H1 (cell line): ENCODE results near the gene AVP. TPM values are rescaled to one million over a fixed set of nuclear protein-coding genes. Genes with fewer than 3 reads are reported as not detected.

Source experiments
- CTCF ChIA-PET: fragments of 300-600 bp; sonication (Branson Sonifier 250); formaldehyde crosslinking; loops from one replicate; lab custom pipeline; 2021; ENCODE audit not compliant: partially characterized antibody; lab: Charles Lee
- POLR2A ChIA-PET: fragments of 300-600 bp; sonication (Branson Sonifier 250); formaldehyde crosslinking; loops from one replicate; lab custom pipeline; 2021; ENCODE audit warnings: inconsistent platforms; ENCODE audit not compliant: partially characterized antibody; lab: Charles Lee
- DNase-seq, 2 experiments: peaks; one replicate each; pipeline versions ENCODE4 v3.0.0 to v3.0.0-alpha.2; 2010 to 2022; ENCODE audit warnings: low spot score in 2 of 2, low read depth in 1 of 2, mixed read lengths in 1 of 2
- FAIRE-seq: peaks from 2 replicates; lab custom pipeline; 2011; peaks lifted over from hg19 to GRCh38; lab: Jason Lieb, UNC
- H2AFZ ChIP-seq: 2 replicates; pipeline ENCODE4 v1.8.1; 2012; ENCODE audit warnings: low read length, inconsistent platforms
- H2AK5ac ChIP-seq: 2 replicates; pipeline ENCODE4 v1.6.1; 2013; ENCODE audit warnings: low read depth, low read length
- H2BK120ac ChIP-seq: replicated peaks from 2 replicates; pipeline ENCODE3; 2013; ENCODE audit warnings: low read depth, low read length, inconsistent platforms
- H2BK12ac ChIP-seq: 2 replicates; pipeline ENCODE4 v1.6.1; 2013; ENCODE audit warnings: low read depth, low read length
- H2BK15ac ChIP-seq: 2 replicates; pipeline ENCODE4 v1.6.1; 2013; ENCODE audit warnings: low read length
- H2BK20ac ChIP-seq: 2 replicates; pipeline ENCODE4 v1.6.1; 2013; ENCODE audit warnings: low read length
- H2BK5ac ChIP-seq: 2 replicates; pipeline ENCODE4 v1.6.1; 2013; ENCODE audit warnings: low read depth, low read length
- H3K14ac ChIP-seq: 2 replicates; pipeline ENCODE4 v1.6.1; 2013; ENCODE audit warnings: inconsistent platforms; ENCODE audit not compliant: insufficient read length
- H3K18ac ChIP-seq: 2 replicates; pipeline ENCODE4 v1.6.1; 2013; ENCODE audit warnings: low read length; ENCODE audit errors: extremely low read depth
- H3K23ac ChIP-seq: 2 replicates; pipeline ENCODE4 v1.6.1; 2013; ENCODE audit warnings: inconsistent platforms; ENCODE audit not compliant: insufficient read length
- H3K23me2 ChIP-seq: 2 replicates; pipeline ENCODE4 v1.6.1; 2013; ENCODE audit warnings: low read depth, low read length
- H3K27ac ChIP-seq: 2 replicates; pipeline ENCODE4 v1.6.1; 2011; ENCODE audit warnings: low read depth, low read length, inconsistent platforms
- H3K27me3 ChIP-seq, 4 experiments: replicated peaks in 1 of 4; 1 replicate in 1 of 4; 2 replicates in 3 of 4; pipeline versions ENCODE4 v1.6.1 to v1.8.1; 2011 to 2013; ENCODE audit warnings: low read length in 3 of 4, mild to moderate bottlenecking in 3 of 4, inconsistent platforms in 2 of 4, mixed read lengths in 2 of 4, moderate library complexity in 1 of 4; ENCODE audit not compliant: control insufficient read depth in 3 of 4, insufficient read depth in 3 of 4; ENCODE audit errors: extremely low read depth in 1 of 4
- H3K36me3 ChIP-seq, 4 experiments: 2 replicates each; pipeline versions ENCODE4 v1.6.1 to v1.8.1; 2011 to 2013; ENCODE audit warnings: mild to moderate bottlenecking in 4 of 4, low read length in 3 of 4, moderate library complexity in 2 of 4, control low read depth in 1 of 4, inconsistent platforms in 1 of 4; ENCODE audit not compliant: insufficient read depth in 4 of 4, control insufficient read depth in 2 of 4
- H3K4ac ChIP-seq: replicated peaks from 2 replicates; pipeline ENCODE3; 2013; ENCODE audit warnings: low read length, low read depth, mixed read lengths, inconsistent platforms; ENCODE audit not compliant: insufficient read length
- H3K4me1 ChIP-seq, 4 experiments: replicated peaks in 1 of 4; 1 replicate in 1 of 4; 2 replicates in 3 of 4; pipeline versions ENCODE4 v1.6.1 to v1.8.1; 2011 to 2013; ENCODE audit warnings: low read length in 3 of 4, inconsistent platforms in 2 of 4, mixed read lengths in 1 of 4; ENCODE audit not compliant: insufficient read depth in 4 of 4, control insufficient read depth in 3 of 4
- H3K4me2 ChIP-seq, 2 experiments: 2 replicates each; pipeline versions ENCODE4 v1.6.1 to v1.8.1; 2011 to 2013; ENCODE audit warnings: low read depth in 2 of 2, low read length in 2 of 2, control low read depth in 1 of 2, inconsistent platforms in 1 of 2, mild to moderate bottlenecking in 1 of 2; ENCODE audit not compliant: insufficient read depth in 1 of 2
- H3K4me3 ChIP-seq, 4 experiments: fragments of 200-600, 300-600 bp in 1 of 4; sonication (generic), shearing (Covaris generic), sonication (Bioruptor Twin) in 1 of 4; 2 replicates each; pipeline versions ENCODE4 v1.5.1 to v1.8.1; 2011 to 2016; ENCODE audit warnings: low read length in 4 of 4, low read depth in 3 of 4, control low read depth in 2 of 4, inconsistent platforms in 2 of 4, mild to moderate bottlenecking in 2 of 4, mixed read lengths in 1 of 4, moderate library complexity in 1 of 4; ENCODE audit not compliant: insufficient read depth in 2 of 4; ENCODE audit errors: extremely low read depth in 1 of 4
- H3K56ac ChIP-seq: replicated peaks from 2 replicates; pipeline ENCODE3; 2013; ENCODE audit warnings: low read depth, mild to moderate bottlenecking, mixed read lengths, low read length, inconsistent platforms; ENCODE audit not compliant: insufficient read length
- H3K79me1 ChIP-seq: 2 replicates; pipeline ENCODE4 v1.6.1; 2013; ENCODE audit warnings: low read depth, low read length, control low read depth
- H3K79me2 ChIP-seq, 2 experiments: 2 replicates each; pipeline versions ENCODE4 v1.6.1 to v1.8.1; 2012 to 2013; ENCODE audit warnings: low read length in 2 of 2, mild to moderate bottlenecking in 2 of 2, inconsistent platforms in 1 of 2; ENCODE audit not compliant: insufficient read depth in 2 of 2, control insufficient read depth in 1 of 2
- H3K9ac ChIP-seq, 4 experiments: replicated peaks in 1 of 4; 1 replicate in 1 of 4; 2 replicates in 3 of 4; pipeline versions ENCODE4 v1.6.1 to v1.8.1; 2011 to 2013; ENCODE audit warnings: low read depth in 3 of 4, low read length in 3 of 4, control low read depth in 2 of 4, mild to moderate bottlenecking in 2 of 4, moderate library complexity in 2 of 4, inconsistent platforms in 1 of 4; ENCODE audit errors: extremely low read depth in 1 of 4
- H3K9me3 ChIP-seq, 2 experiments: 2 replicates each; pipeline versions ENCODE4 v1.6.1 to v1.8.1; 2012 to 2013; ENCODE audit warnings: mild to moderate bottlenecking in 2 of 2, moderate library complexity in 2 of 2, control low read depth in 1 of 2, inconsistent platforms in 1 of 2, low read depth in 1 of 2, low read length in 1 of 2, mixed read lengths in 1 of 2; ENCODE audit not compliant: insufficient read depth in 2 of 2
- H4K20me1 ChIP-seq, 2 experiments: replicated peaks in 1 of 2; 2 replicates each; pipeline versions ENCODE3 to v1.8.1; 2011 to 2013; ENCODE audit warnings: inconsistent platforms in 2 of 2, low read length in 2 of 2, mild to moderate bottlenecking in 1 of 2; ENCODE audit not compliant: insufficient read depth in 2 of 2, control insufficient read depth in 1 of 2
- H4K5ac ChIP-seq: 2 replicates; pipeline ENCODE4 v1.6.1; 2013; ENCODE audit warnings: low read length, low read depth, mixed read lengths, inconsistent platforms; ENCODE audit not compliant: insufficient read length
- H4K8ac ChIP-seq: 2 replicates; pipeline ENCODE4 v1.8.0; 2013; ENCODE audit warnings: mild to moderate bottlenecking, moderate library complexity, low read length, inconsistent platforms; ENCODE audit not compliant: insufficient read depth; ENCODE audit errors: extremely low read depth
- H4K91ac ChIP-seq: replicated peaks from 2 replicates; pipeline ENCODE3; 2013; ENCODE audit warnings: low read length, mixed read lengths, inconsistent platforms; ENCODE audit not compliant: insufficient read length
- CEBPB ChIP-seq: IDR thresholded peaks from 2 replicates; pipeline ENCODE4 v1.6.1; 2012; ENCODE audit warnings: low read depth, low read length
- whole genome bisulfite sequencing, 2 experiments: shearing (Covaris generic) in 1 of 2; methylation state at CpG; one replicate each; pipeline versions ENCODE4 v1.1.6 to v1.1.7; 2013 to 2015; ENCODE audit warnings: low lambda C conversion rate in 2 of 2, mixed read lengths in 2 of 2, inconsistent platforms in 1 of 2, low coverage in 1 of 2, missing lambda C conversion rate in 1 of 2; ENCODE audit not compliant: insufficient replicate concordance in 2 of 2, insufficient coverage in 1 of 2, insufficient read length in 1 of 2; ENCODE audit errors: extremely low coverage in 1 of 2, missing lambda C conversion rate in 1 of 2; 5-methylcytosine and 5-hydroxymethylcytosine counted together
- polyA plus RNA-seq, 7 experiments: library from polyadenylated mRNA; depleted of rRNA in 3 of 7; stranded (reverse) in 5 of 7; unstranded in 2 of 7; fragments of >200 nt in 5 of 7; fragments of 200-250 nt in 2 of 7; gene quantifications; 1 replicate in 5 of 7; 2 replicates in 1 of 7; 4 replicates in 1 of 7; pipeline versions ENCODE4 v1.2.1 to v1.2.3, GENCODE V29; 2011 to 2013; ENCODE audit warnings: missing spikeins in 2 of 7, mixed read lengths in 2 of 7
- total RNA-seq: library from RNA; stranded (reverse); fragmentation: NEBNext Ultra II Directional; extraction: Animal tissue kit (Norgen Biotek cat#: 25700); gene quantifications from 2 replicates; pipeline ENCODE4 v1.2.1, GENCODE V29; 2021

Gene AVP
- total and polyA plus RNA-seq, 2 of the 8 experiments (the other 6 are each of a cell fraction or from before 2014, with no cell fraction given): 0.18 TPM; not detected in 1

DNA sequence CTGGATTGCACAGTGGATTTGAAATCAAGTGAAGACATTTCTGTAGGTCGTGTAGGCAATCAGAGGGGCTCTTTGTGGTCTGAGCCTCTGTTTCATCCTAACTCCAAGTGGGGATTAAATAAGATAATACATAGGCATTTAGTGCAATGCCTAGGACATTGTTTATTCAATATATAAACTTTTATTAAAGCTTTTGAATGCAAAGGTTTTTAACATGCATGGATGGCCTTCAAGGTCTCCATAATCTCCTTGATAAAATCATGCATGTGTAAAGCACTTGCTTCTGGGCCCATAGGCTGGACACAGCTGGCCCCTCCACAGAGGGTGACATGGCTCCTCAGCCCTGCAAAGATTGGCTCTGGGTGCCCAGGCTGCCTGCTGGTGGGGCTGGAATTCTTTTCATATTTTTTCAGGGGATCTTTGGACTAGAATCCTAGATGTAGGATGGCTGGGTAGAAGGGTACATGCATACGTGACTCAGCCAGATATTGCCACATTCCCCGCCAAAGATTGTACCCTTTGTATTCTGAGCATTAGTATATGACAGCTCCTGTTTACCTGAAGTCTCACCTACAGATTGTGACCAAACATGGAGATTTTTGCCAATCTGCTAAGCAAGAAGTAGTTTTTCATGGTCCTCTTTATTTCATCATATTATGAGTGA is 19.0 kb upstream of the AVP start:
- H2BK12ac ChIP-seq: no peak overlapping the region
- no peak overlapping the region for H3K18ac ChIP-seq
- no peak overlapping the region for H3K9ac ChIP-seq
- CTCF ChIA-PET: interaction anchor here (0.6 to 5.0 kb wide), 13 partner anchors 9 to 1912 kb away, joined by 3 to 60 read pairs (median 4); no protein-coding TSS in a partner anchor
- H4K8ac ChIP-seq: no peak overlapping the region
- no peak overlapping the region for H3K56ac ChIP-seq
- no peaks in the 10 kb centered on the region for H3K23me2 ChIP-seq
- H3K79me2 ChIP-seq: no peaks in the 10 kb centered on the region
- H2BK15ac ChIP-seq: no peak overlapping the region
- H3K36me3 ChIP-seq: no peaks in the 10 kb centered on the region
- FAIRE-seq: no peak
- no peaks in the 10 kb centered on the region for H3K27me3 ChIP-seq
- no peak overlapping the region for H2BK5ac ChIP-seq
- peaks cover 0 to 9% (median under 1%) of the 10 kb centered on the region in 4 experiments; a peak in 3 of 7 replicates for H3K4me1 ChIP-seq
- no peak for DNase-seq
- no peak for TF ChIP-seq CEBPB
- H3K27ac ChIP-seq: no peak overlapping the region
- no peak overlapping the region for H3K4me2 ChIP-seq
- H4K20me1 ChIP-seq: no peaks in the 10 kb centered on the region
- no peak overlapping the region for H2AK5ac ChIP-seq
- no peak overlapping the region for H2AFZ ChIP-seq
- H4K91ac ChIP-seq: no peak overlapping the region
- no peak overlapping the region for H3K4me3 ChIP-seq
- no peak overlapping the region for H3K14ac ChIP-seq
- WGBS, 2 experiments: 90% methylated on average over 3 of the region's 3 CpGs; no CpG with 5 or more reads in 1 of the 2 experiments
- H3K23ac ChIP-seq: no peak overlapping the region
- H2BK20ac ChIP-seq: no peak overlapping the region
- H3K79me1 ChIP-seq: no peaks in the 10 kb centered on the region
- no peak overlapping the region for H2BK120ac ChIP-seq
- POLR2A ChIA-PET: interaction anchor here (0.9 to 1.6 kb wide), 3 partner anchors 9 to 11 kb away, joined by 3 read pairs; no protein-coding TSS in a partner anchor
- no peak overlapping the region for H4K5ac ChIP-seq
- H3K9me3 ChIP-seq: no peaks in the 10 kb centered on the region
- no peak overlapping the region for H3K4ac ChIP-seq
